Nephron (organoid): ENCODE data around the gene FCRL5.
"Not testable (repeated sequence)": the region's sequence is repeated elsewhere in the genome, so short reads cannot be mapped to it uniquely, and the experiment has no call there.

Source experiments
- H3K27ac Mint-ChIP-seq, 3 experiments: 2 replicates each; pipeline ENCODE4 v1.8.0; 2020; ENCODE audit warnings: mixed read lengths in 3 of 3, mild to moderate bottlenecking in 2 of 3, moderate library complexity in 1 of 3
- H3K27me3 Mint-ChIP-seq: 2 replicates; pipeline ENCODE4 v1.8.0; 2021; ENCODE audit warnings: low read depth, mild to moderate bottlenecking, moderate library complexity, mixed read lengths
- H3K36me3 Mint-ChIP-seq: 2 replicates; pipeline ENCODE4 v1.8.0; 2020; ENCODE audit warnings: low read depth, mixed read lengths
- H3K4me1 Mint-ChIP-seq: 2 replicates; pipeline ENCODE4 v1.8.0; 2020; ENCODE audit warnings: mixed read lengths
- H3K4me3 Mint-ChIP-seq, 3 experiments: 2 replicates each; pipeline ENCODE4 v1.8.0; 2020; ENCODE audit warnings: mild to moderate bottlenecking in 3 of 3, mixed read lengths in 3 of 3, moderate library complexity in 2 of 3
- H3K9me3 Mint-ChIP-seq: 2 replicates; pipeline ENCODE4 v1.8.0; 2020; ENCODE audit warnings: mixed read lengths
- TF ChIP-seq, protein P1 (sequence below), 3 experiments: fragments of 200-600 bp; sonication (generic); IDR thresholded peaks; one replicate each; pipeline ENCODE4 v1.5.0; 2021; ENCODE audit warnings: antibody characterized with exemption in 3 of 3; ENCODE audit not compliant: unreplicated experiment in 3 of 3

The FCRL5 gene

DNA sequence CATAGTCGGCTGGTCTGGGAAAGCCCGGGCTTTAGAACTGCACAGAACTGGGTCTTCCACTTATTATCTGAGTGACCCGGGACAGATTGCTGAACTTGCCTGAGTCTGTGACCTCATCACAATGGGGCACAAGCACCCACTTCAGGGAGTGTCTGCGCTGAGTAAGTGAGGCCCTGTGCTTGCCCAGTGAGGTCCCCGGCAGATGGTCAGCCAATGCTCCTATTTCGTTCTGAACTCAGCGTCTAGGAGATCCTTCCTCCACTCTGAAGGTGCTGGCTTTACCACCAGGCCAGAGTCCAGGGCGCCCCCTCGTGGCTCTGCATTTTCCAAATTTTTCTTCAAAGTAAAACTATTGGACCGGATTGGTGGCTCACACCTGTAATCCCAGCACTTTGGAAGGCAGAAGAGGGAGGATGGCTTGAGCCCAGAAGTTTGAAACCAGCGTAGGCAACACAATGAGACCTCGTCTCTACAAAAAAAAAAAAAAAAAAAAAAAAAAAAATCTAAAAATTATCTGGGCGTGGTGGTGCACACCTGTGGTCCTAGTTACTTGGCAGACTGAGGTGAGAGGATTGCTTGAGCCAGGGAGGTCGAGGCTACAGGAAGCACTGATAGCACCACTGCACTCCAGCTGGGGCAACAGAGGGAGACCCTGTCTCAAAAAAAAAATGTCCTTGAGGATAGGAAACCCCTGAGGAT lies 61.7 kb downstream of the FCRL5 start:
- TF ChIP-seq, protein P1, sequence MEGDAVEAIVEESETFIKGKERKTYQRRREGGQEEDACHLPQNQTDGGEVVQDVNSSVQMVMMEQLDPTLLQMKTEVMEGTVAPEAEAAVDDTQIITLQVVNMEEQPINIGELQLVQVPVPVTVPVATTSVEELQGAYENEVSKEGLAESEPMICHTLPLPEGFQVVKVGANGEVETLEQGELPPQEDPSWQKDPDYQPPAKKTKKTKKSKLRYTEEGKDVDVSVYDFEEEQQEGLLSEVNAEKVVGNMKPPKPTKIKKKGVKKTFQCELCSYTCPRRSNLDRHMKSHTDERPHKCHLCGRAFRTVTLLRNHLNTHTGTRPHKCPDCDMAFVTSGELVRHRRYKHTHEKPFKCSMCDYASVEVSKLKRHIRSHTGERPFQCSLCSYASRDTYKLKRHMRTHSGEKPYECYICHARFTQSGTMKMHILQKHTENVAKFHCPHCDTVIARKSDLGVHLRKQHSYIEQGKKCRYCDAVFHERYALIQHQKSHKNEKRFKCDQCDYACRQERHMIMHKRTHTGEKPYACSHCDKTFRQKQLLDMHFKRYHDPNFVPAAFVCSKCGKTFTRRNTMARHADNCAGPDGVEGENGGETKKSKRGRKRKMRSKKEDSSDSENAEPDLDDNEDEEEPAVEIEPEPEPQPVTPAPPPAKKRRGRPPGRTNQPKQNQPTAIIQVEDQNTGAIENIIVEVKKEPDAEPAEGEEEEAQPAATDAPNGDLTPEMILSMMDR (IDR thresholded peaks at IDR 0.05; ENCODE audit: unreplicated experiment in 3 of 3): peak; percentile 53 to 68 (median 62)
- peaks cover 27% of the 10 kb centered on the region for H3K27me3 Mint-ChIP-seq
- no peak overlapping the region for H3K27ac Mint-ChIP-seq
- H3K4me1 Mint-ChIP-seq: no peaks in the 10 kb centered on the region
- H3K36me3 Mint-ChIP-seq: no peaks in the 10 kb centered on the region
- no peaks in the 10 kb centered on the region for H3K9me3 Mint-ChIP-seq
- H3K4me3 Mint-ChIP-seq: no peak overlapping the region

DNA sequence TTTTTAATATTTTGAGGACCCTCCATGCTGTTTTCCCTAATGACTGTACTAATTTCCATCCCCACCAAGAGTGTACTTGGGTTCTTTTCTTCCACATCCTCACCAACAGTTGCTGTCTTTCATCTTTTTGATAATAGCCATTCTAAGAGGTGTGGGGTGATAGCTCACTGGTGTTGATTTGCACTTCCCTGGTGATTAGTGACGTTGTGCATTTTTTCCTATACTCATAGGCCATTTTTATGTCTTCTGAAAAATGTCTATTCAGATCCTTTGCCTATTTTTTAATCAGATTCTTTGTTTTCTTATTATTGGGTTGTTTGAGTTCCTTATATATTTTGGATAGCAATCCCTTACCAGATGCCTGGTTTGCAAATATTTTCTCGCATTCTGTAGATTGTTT lies 64.2 kb downstream of the FCRL5 start:
- TF ChIP-seq, protein P1 (IDR thresholded peaks at IDR 0.05; ENCODE audit: unreplicated experiment in 3 of 3): no peak
- no peak overlapping the region for H3K4me3 Mint-ChIP-seq
- H3K9me3 Mint-ChIP-seq: no peaks in the 10 kb centered on the region
- no peak overlapping the region for H3K27ac Mint-ChIP-seq
- H3K36me3 Mint-ChIP-seq: no peaks in the 10 kb centered on the region
- H3K27me3 Mint-ChIP-seq: peaks cover 20% of the 10 kb centered on the region
- no peaks in the 10 kb centered on the region for H3K4me1 Mint-ChIP-seq

DNA sequence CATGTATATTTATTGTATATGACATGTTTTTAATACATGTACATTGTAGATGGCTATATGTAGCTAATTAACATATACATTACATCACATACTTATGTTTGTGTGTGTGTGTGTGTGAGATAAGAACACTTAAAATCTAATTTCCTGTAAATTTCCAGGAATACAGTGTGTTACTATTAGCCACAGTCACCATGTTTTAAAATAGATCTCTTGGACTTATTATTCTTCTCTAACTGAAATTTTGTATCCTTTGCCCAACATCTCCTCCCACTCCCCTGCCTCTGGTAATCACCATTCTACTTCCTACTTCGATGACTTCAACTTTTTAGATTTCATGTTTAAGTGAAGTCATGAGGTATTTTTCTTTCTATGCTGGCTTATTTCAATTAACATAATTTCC lies 64.8 kb downstream of the FCRL5 start:
- Mint-ChIP-seq H3K9me3 (no peaks in the 10 kb centered on the region), H3K36me3 (no peaks in the 10 kb centered on the region), H3K27ac (no peak overlapping the region), H3K4me1 (no peaks in the 10 kb centered on the region), H3K4me3 (no peak overlapping the region), H3K27me3 (peaks cover 20% of the 10 kb centered on the region)
- TF ChIP-seq, protein P1 (IDR thresholded peaks at IDR 0.05; ENCODE audit: unreplicated experiment in 3 of 3): no peak

DNA sequence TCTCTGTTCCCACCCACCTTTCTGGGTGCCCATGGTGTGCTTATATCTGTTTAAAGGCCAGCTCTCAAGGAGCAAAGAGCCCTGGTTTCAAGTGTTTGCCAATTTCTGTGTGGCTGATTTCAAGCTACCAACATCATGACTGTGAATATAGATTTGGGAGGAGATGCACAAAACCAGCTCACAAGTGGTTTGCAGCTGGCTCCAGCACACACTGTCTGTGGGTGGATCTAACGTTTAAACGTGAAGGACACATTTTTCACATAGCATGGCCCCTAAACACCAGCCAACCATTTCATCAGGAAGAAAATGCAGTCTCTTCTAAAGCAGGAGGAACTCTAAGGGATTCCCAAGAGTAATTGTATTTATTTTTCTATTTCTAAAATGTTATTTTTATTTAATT lies 65.2 kb downstream of the FCRL5 start:
- TF ChIP-seq, protein P1 (IDR thresholded peaks at IDR 0.05; ENCODE audit: unreplicated experiment in 3 of 3): no peak
- no peaks in the 10 kb centered on the region for H3K4me1 Mint-ChIP-seq
- H3K27ac Mint-ChIP-seq: no peak overlapping the region
- H3K36me3 Mint-ChIP-seq: no peaks in the 10 kb centered on the region
- no peaks in the 10 kb centered on the region for H3K9me3 Mint-ChIP-seq
- H3K27me3 Mint-ChIP-seq: peaks cover 18% of the 10 kb centered on the region
- no peak overlapping the region for H3K4me3 Mint-ChIP-seq

DNA sequence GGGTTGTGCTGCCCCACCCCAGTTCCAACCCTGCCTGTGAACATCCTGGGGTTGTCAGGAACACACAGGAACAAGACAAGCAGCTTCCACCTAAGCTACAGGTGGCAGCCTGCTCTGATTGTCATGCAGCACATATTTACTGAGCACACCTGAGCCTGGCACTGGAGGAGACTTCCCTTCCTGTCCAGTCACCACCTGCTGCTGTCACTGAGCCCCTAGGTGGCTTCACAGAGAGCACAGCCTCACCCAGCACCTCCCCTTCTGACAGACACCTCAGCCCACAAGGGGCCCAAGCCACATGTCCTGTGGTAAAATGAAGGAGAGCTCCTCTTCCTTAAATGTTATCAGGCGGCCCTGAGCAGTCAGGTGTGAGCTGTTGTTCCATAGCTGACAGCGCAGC lies 65.9 kb downstream of the FCRL5 start:
- not testable (repeated sequence) for H3K4me1 Mint-ChIP-seq, H3K36me3 Mint-ChIP-seq, H3K4me3 Mint-ChIP-seq, H3K27ac Mint-ChIP-seq, H3K9me3 Mint-ChIP-seq
- H3K27me3 Mint-ChIP-seq: peaks cover 14% of the 10 kb centered on the region

DNA sequence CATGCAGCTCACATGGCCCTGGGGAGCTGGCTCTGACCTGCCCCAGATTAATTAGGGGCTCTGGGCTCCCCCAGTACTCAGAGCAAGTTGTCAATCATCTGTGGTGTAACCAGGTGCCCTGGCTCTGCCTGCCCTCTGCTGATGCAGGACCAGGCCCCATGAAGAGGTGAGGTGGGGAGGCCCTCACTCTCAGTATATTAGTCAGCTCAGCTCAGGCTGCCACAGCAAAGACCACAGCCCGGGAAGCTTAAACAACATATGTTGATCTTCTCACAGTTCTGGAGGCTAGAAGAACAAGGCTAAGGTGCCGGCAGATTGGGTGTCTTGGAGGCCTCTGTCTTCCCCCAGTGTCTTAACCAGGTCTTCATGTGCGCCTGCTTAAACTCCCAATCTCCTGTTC lies 66.5 kb downstream of the FCRL5 start:
- Mint-ChIP-seq H3K27me3 (peaks cover 12% of the 10 kb centered on the region), H3K4me3 (no peak overlapping the region), H3K36me3 (no peaks in the 10 kb centered on the region), H3K9me3 (no peaks in the 10 kb centered on the region), H3K4me1 (no peaks in the 10 kb centered on the region), H3K27ac (no peak overlapping the region)
- TF ChIP-seq, protein P1 (IDR thresholded peaks at IDR 0.05; ENCODE audit: unreplicated experiment in 3 of 3): no peak
